GM18499 (cell line): ENCODE results near the gene GRIN2A.

Experiments used
- ATAC-seq: cut with Tn5 transposase; IDR thresholded peaks from one replicate; pipeline ENCODE4 v1.9.1; 2021; ENCODE audit warnings: moderate number of reproducible peaks; ENCODE audit not compliant: insufficient read depth, unreplicated experiment

GRIN2A gene

GRCh38 chr16:10137341-10137740 is 44.9 kb downstream of the GRIN2A start:
- ATAC-seq = no peak

GRCh38 chr16:10136916-10137315 is 45.3 kb downstream of the GRIN2A start:
- no peak for ATAC-seq

GRCh38 chr16:10130538-10130937 is 51.7 kb downstream of the GRIN2A start:
- no peak for ATAC-seq

GRCh38 chr16:10128397-10129258 is 53.6 kb downstream of the GRIN2A start:
- no peak for ATAC-seq

GRCh38 chr16:10126686-10127085 is 55.5 kb downstream of the GRIN2A start:
- ATAC-seq = no peak

- ATAC-seq = no peak
Measured at GRCh38 chr16:10123141-10123540, 59.1 kb downstream of the GRIN2A start.

- no peak for ATAC-seq
Measured at GRCh38 chr16:10122546-10122945, 59.7 kb downstream of the GRIN2A start.

- ATAC-seq = no peak
Measured at GRCh38 chr16:10121897-10122425, 60.3 kb downstream of the GRIN2A start.

GRCh38 chr16:10121491-10121890 is 60.7 kb downstream of the GRIN2A start:
- no peak for ATAC-seq

- no peak for ATAC-seq
Measured at GRCh38 chr16:10120953-10121352, 61.3 kb downstream of the GRIN2A start.

GRCh38 chr16:10114409-10114808 is 67.8 kb downstream of the GRIN2A start:
- ATAC-seq = no peak

- no peak for ATAC-seq
Measured at GRCh38 chr16:10113248-10113647, 69.0 kb downstream of the GRIN2A start.

- no peak for ATAC-seq
Measured at GRCh38 chr16:10112021-10112420, 70.2 kb downstream of the GRIN2A start.

- no peak for ATAC-seq
Measured at GRCh38 chr16:10111156-10111761, 71.0 kb downstream of the GRIN2A start.

- ATAC-seq = no peak
Measured at GRCh38 chr16:10110552-10110951, 71.7 kb downstream of the GRIN2A start.

- ATAC-seq = no peak
Measured at GRCh38 chr16:10107081-10107480, 75.1 kb downstream of the GRIN2A start.

GRCh38 chr16:10103700-10104099 is 78.5 kb downstream of the GRIN2A start:
- ATAC-seq = no peak

- ATAC-seq = no peak
Measured at GRCh38 chr16:10103118-10103517, 79.1 kb downstream of the GRIN2A start.

GRCh38 chr16:10100829-10101228 is 81.4 kb downstream of the GRIN2A start:
- ATAC-seq = no peak

GRCh38 chr16:10098991-10099390 is 83.2 kb downstream of the GRIN2A start:
- no peak for ATAC-seq

GRCh38 chr16:10097271-10097670 is 85.0 kb downstream of the GRIN2A start:
- no peak for ATAC-seq

GRCh38 chr16:10093576-10093975 is 88.7 kb downstream of the GRIN2A start:
- ATAC-seq = no peak
